A673 (cell line): ENCODE measurements around the gene AADACL2. TPM values are rescaled to one million over a fixed set of nuclear protein-coding genes. Genes with fewer than 3 reads are reported as not detected.

ENCODE experiments used
- BruUV-seq: library from RNA; stranded (reverse); fragments of 400-500 nt; replicated peaks from 2 replicates; lab custom pipeline; 2021; lab: Mats Ljungman, UMichigan
- CTCF ChIA-PET: fragments of 300-600 bp; sonication (Branson Sonifier 250); formaldehyde crosslinking; loops from one replicate; lab custom pipeline; 2022; ENCODE audit warnings: antibody characterized with exemption; lab: Charles Lee
- POLR2A ChIA-PET: fragments of 300-600 bp; sonication (Branson Sonifier 250); formaldehyde crosslinking; loops from one replicate; lab custom pipeline; 2022; ENCODE audit warnings: antibody characterized with exemption; ENCODE audit not compliant: low non-redundant PET; lab: Charles Lee
- DNase-seq: peaks from one replicate; pipeline ENCODE4 v3.0.0-alpha.2; 2015; ENCODE audit warnings: low spot score
- H3K27ac ChIP-seq: fragments of 200-600 bp; sonication (generic); 2 replicates; pipeline ENCODE4 v1.5.1; 2016; ENCODE audit warnings: mixed run types, low read depth, mild to moderate bottlenecking, mixed read lengths, antibody characterized with exemption, low read length; ENCODE audit not compliant: poor library complexity, severe bottlenecking
- H3K27me3 ChIP-seq: fragments of 200-600 bp; sonication (generic); replicated peaks from 2 replicates; pipeline ENCODE4 v1.6.1; 2017; ENCODE audit warnings: mixed run types, low read depth, mild to moderate bottlenecking, mixed read lengths, antibody characterized with exemption, low read length; ENCODE audit not compliant: insufficient read depth, poor library complexity
- H3K36me3 ChIP-seq: fragments of 200-600 bp; sonication (generic); 2 replicates; pipeline ENCODE4 v1.6.1; 2016; ENCODE audit warnings: mixed run types, mild to moderate bottlenecking, mixed read lengths, antibody characterized with exemption, low read length; ENCODE audit not compliant: insufficient read depth, poor library complexity, severe bottlenecking
- H3K4me1 ChIP-seq: fragments of 200-600 bp; sonication (generic); 2 replicates; pipeline ENCODE4 v1.6.1; 2017; ENCODE audit warnings: mixed run types, mild to moderate bottlenecking, mixed read lengths, antibody characterized with exemption, low read length; ENCODE audit not compliant: insufficient read depth, poor library complexity, severe bottlenecking
- H3K4me3 ChIP-seq: fragments of 200-600 bp; sonication (generic); 2 replicates; pipeline ENCODE4 v1.5.1; 2016; ENCODE audit warnings: low read depth, mixed run types, mild to moderate bottlenecking, mixed read lengths, low read length; ENCODE audit not compliant: poor library complexity, severe bottlenecking
- H3K9me3 ChIP-seq: fragments of 200-600 bp; sonication (generic); 2 replicates; pipeline ENCODE4 v1.6.1; 2016; ENCODE audit warnings: mixed run types, low read depth, mild to moderate bottlenecking, mixed read lengths, antibody characterized with exemption, low read length; ENCODE audit not compliant: poor library complexity, severe bottlenecking
- EZH2 ChIP-seq: fragments of 200-600 bp; sonication (generic); IDR thresholded peaks from 2 replicates; pipeline ENCODE4 v1.6.1; 2017; ENCODE audit warnings: borderline replicate concordance, low read depth, mild to moderate bottlenecking, mixed read lengths, antibody characterized with exemption, low read length; ENCODE audit not compliant: poor library complexity, severe bottlenecking
- intact Hi-C: fragments of 100-400 bp; cut with micrococcal nuclease; formaldehyde crosslinking; loops from one replicate; pipeline ENCODE4 v1.10.0; 2022; ENCODE audit not compliant: unreplicated experiment
- total RNA-seq: library from RNA; stranded (reverse); gene quantifications from 2 replicates; pipeline ENCODE4 v1.2.3, GENCODE V29; 2021
- TF ChIP-seq, protein P1 (sequence below): fragments of 300-800, 200-600 bp; sonication (generic); conservative IDR thresholded peaks from 2 replicates; pipeline ENCODE4 v1.5.1; 2017; ENCODE audit warnings: low read depth, mild to moderate bottlenecking, antibody characterized with exemption, low read length, moderate library complexity, mixed read lengths

AADACL2 gene
- total RNA-seq, 1 experiment from 2014 or later, result not detected

DNA sequence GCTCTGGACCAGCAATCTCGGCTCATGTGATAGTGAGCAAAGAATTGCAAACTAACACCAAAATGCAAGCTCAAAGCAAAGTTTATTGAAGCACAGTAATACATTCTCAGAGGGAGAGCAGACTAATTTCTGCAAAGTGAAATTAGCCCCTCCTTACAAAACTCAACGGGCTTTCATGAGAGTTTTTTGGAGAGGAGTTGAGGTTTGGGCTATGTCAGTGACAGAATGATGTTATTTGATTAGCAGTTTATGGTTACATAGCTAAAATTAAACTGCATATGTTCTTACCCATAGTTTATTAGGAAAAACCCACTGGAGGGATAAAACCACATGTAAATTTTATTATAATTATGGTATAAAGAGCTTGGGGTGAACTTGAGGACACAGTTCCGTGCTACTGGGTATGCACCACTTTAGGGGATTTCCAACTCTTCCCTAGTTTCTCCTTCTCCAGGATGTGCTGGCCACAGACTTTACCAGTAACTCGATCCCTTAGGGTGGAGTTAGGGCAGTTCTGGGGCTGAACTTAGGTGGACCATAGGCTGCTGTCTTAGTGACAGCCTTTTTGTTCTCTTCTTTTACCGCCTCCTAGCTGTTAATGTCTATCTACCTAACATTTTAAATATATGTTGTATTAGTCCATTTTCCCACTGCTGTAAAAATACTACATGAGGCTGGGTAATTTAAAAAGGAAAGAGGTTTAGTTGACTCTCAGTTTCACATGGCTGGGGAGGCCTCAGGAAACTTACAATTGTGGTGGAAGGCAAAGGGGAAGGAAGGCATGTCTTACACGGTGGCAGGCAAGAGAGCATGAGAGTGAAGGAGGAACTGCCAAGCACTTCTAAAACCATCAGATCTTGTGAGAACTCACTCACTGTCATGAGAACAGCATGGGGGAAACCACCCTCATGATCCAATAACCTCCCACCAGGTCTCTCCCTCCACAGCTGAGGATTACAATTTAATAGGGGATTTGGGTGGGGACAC, 8.9 kb upstream of the AADACL2 start:
- TF ChIP-seq, protein P1, sequence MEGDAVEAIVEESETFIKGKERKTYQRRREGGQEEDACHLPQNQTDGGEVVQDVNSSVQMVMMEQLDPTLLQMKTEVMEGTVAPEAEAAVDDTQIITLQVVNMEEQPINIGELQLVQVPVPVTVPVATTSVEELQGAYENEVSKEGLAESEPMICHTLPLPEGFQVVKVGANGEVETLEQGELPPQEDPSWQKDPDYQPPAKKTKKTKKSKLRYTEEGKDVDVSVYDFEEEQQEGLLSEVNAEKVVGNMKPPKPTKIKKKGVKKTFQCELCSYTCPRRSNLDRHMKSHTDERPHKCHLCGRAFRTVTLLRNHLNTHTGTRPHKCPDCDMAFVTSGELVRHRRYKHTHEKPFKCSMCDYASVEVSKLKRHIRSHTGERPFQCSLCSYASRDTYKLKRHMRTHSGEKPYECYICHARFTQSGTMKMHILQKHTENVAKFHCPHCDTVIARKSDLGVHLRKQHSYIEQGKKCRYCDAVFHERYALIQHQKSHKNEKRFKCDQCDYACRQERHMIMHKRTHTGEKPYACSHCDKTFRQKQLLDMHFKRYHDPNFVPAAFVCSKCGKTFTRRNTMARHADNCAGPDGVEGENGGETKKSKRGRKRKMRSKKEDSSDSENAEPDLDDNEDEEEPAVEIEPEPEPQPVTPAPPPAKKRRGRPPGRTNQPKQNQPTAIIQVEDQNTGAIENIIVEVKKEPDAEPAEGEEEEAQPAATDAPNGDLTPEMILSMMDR, result no peak
- no peak for TF ChIP-seq EZH2
- H3K4me1 ChIP-seq, result no peaks in the 10 kb centered on the region
- H3K27ac ChIP-seq, result no peak overlapping the region
- intact Hi-C loops, result no loop called here
- CTCF ChIA-PET, result no interaction called here
- DNase-seq, result no peak
- H3K9me3 ChIP-seq, result peaks cover 10% of the 10 kb centered on the region
- no peak overlapping the region for H3K4me3 ChIP-seq
- no peaks in the 10 kb centered on the region for H3K36me3 ChIP-seq
- no peaks in the 10 kb centered on the region for H3K27me3 ChIP-seq
- POLR2A ChIA-PET, result no interaction called here
- BruUV-seq, result no TSS peak

DNA sequence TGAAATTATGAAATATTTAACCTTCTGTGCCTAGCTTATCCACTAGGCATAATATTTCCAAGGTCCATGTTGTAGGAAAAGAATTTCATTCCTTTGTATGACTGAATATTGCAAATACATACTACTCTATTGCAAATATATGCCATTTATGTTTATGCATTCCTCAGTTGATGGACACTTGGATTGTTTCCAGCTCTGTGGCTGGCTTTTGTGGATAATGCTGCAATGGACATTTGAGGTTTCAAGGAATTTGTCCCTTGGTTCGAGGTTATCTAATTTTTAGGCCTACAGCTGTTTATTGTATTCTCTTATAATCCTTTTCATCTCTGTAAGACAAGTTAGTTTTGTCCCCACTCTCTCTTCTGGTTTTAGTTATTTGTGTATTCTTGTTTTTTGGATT, 7.7 kb upstream of the AADACL2 start:
- Histone ChIP-seq H3K27ac (no peak overlapping the region), H3K27me3 (no peaks in the 10 kb centered on the region), H3K9me3 (peaks cover 10% of the 10 kb centered on the region), H3K4me3 (no peak overlapping the region), H3K36me3 (no peaks in the 10 kb centered on the region), H3K4me1 (no peaks in the 10 kb centered on the region)
- POLR2A ChIA-PET, result no interaction called here
- TF ChIP-seq EZH2, result no peak
- TF ChIP-seq, protein P1, result no peak
- DNase-seq, result no peak
- intact Hi-C loops, result no loop called here
- CTCF ChIA-PET, result no interaction called here
- BruUV-seq, result no TSS peak

DNA sequence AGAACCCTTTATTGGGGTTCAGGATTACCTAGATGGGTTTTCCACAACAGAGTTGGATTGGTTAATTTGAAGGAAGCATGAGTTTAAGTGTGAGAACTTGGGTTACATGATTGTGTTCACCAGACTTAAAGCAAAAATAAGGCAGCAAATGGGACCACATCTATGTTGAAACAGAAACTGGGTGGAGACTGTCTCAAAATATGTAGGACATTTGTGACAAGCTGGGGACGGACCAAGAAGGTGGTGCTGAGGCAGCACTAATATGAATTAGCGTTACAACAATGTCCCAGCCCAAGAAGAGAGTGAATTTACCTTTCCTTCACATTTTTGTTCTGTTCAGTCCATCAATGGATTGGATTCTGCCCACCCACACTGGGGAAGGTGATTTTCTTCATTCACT, 866 bp upstream of the AADACL2 start:
- CTCF ChIA-PET, result no interaction called here
- no peaks in the 10 kb centered on the region for H3K27me3 ChIP-seq
- intact Hi-C loops, result no loop called here
- no TSS peak for BruUV-seq
- POLR2A ChIA-PET, result no interaction called here
- H3K9me3 ChIP-seq, result no peaks in the 10 kb centered on the region
- no peaks in the 10 kb centered on the region for H3K36me3 ChIP-seq
- H3K4me3 ChIP-seq, result no peak overlapping the region
- DNase-seq, result no peak
- H3K27ac ChIP-seq, result no peak overlapping the region
- TF ChIP-seq EZH2, result no peak
- TF ChIP-seq, protein P1, result no peak
- peaks cover 4% of the 10 kb centered on the region for H3K4me1 ChIP-seq
